Psoas muscle (tissue), 8 donors: ENCODE measurements around the gene CA5A. TPM values are rescaled to one million over a fixed set of nuclear protein-coding genes. Genes with fewer than 3 reads are reported as not detected.

Experiments
- ATAC-seq, 4 donors: fragments of 200-7000 bp; cut with Tn5 transposase; one replicate each; pipeline ENCODE4 v1.9.1; 2020; ENCODE audit warnings: moderate library complexity in 3 of 4, mild to moderate bottlenecking in 2 of 4
- DNase-seq, 2 donors: peaks; one replicate each; pipeline ENCODE4 v3.0.0-alpha.2; 2020
- H3K27ac ChIP-seq: fragments of 200-600 bp; one replicate; pipeline ENCODE4 v1.8.0; 2022
- H3K27me3 ChIP-seq, 3 donors: fragments of 200-600 bp in 1 of 3; one replicate each; pipeline versions ENCODE4 v1.6.1 to v1.8.0; 2013 to 2022; ENCODE audit warnings: low read length in 2 of 3, mild to moderate bottlenecking in 2 of 3, moderate library complexity in 1 of 3; ENCODE audit not compliant: insufficient read depth in 3 of 3
- H3K36me3 ChIP-seq, 2 donors: fragments of 200-600 bp in 1 of 2; one replicate each; pipeline versions ENCODE4 v1.6.1 to v1.8.0; 2013 to 2022; ENCODE audit warnings: low read depth in 1 of 2, mild to moderate bottlenecking in 1 of 2, moderate library complexity in 1 of 2; ENCODE audit not compliant: insufficient read depth in 1 of 2
- H3K4me1 ChIP-seq: fragments of 200-600 bp; one replicate; pipeline ENCODE4 v1.8.0; 2022
- H3K4me3 ChIP-seq: fragments of 200-600 bp; one replicate; pipeline ENCODE4 v1.8.0; 2022; ENCODE audit warnings: mild to moderate bottlenecking
- H3K9me3 ChIP-seq: fragments of 200-600 bp; one replicate; pipeline ENCODE4 v1.8.0; 2022
- CTCF ChIP-seq: fragments of 200-600 bp; IDR thresholded peaks from one replicate; pipeline ENCODE4 v1.8.0; 2022; ENCODE audit warnings: antibody characterized with exemption
- WGBS, 3 donors: extraction: QIAGEN DNeasy Blood & Tissue Kit; methylation state at CpG; one replicate each; pipeline versions ENCODE4 v1.1.6 to v1.1.7; 2013; 5-methylcytosine and 5-hydroxymethylcytosine counted together
- intact Hi-C, 2 donors: fragments of 100-400 bp; cut with DNase I; formaldehyde crosslinking; loops; one replicate each; pipeline versions ENCODE4 v1.11.0 to v1.14.2; 2022
- polyA plus RNA-seq, 3 donors: library from polyadenylated mRNA; stranded (reverse); fragments of 200-250 nt; gene quantifications; one replicate each; pipeline ENCODE4 v1.2.3, GENCODE V29; 2013
- total RNA-seq, 4 donors: library from RNA; stranded (reverse); fragmentation: NEBNext Ultra II Directional in 2 of 4; extraction: Animal tissue kit (Norgen Biotek cat#: 25700) in 2 of 4; gene quantifications; one replicate each; pipeline versions ENCODE4 v1.2.1 to v1.2.4, GENCODE V29; 2021 to 2023
- donor health status: healthy with polysubstance abuse.
- donor health status: DM: no; HTN: no; CAD: no; lungs with moderate emphysema.
- donor health status: Bipolar disorder and iron deficiency.
- donor health status: healthy.
- donor health status: DM: yes; HTN: yes; CAD: no.
- donor health status: DM: no; HTN: no; CAD: no.
- donor health status: DM: no; HTN: no; CAD: no.
- donor health status: DM: yes; HTN: yes; CAD: no.

CA5A gene
- total and polyA plus RNA-seq, 7 donors = 0.12 TPM; not detected in 6

- Histone ChIP-seq H3K9me3 (no peaks in the 10 kb centered on the region), H3K4me1 (peaks cover 10% of the 10 kb centered on the region), H3K36me3 (peaks cover 2 to 32% of the 10 kb centered on the region in 2 donors), H3K4me3 (no peak overlapping the region), H3K27me3 (no peaks in the 10 kb centered on the region), H3K27ac (no peak overlapping the region)
- WGBS, 3 donors = 86 to 94% (median 90%) methylated on average over 5 of the region's 5 CpGs
- ATAC-seq (no peak), DNase-seq (no peak)
- intact Hi-C loops = no loop called here
- TF ChIP-seq CTCF = no peak
These were observed 41.8 kb upstream of the CA5A start for GRCh38 chr16:87978127-87978526.

- intact Hi-C loops = no loop called here
- H3K27me3 ChIP-seq = no peaks in the 10 kb centered on the region
- TF ChIP-seq CTCF = no peak
- H3K9me3 ChIP-seq = peaks cover 13% of the 10 kb centered on the region
- DNase-seq (no peak), ATAC-seq (no peak)
- WGBS, 3 donors = 64 to 78% (median 70%) methylated on average over 3 of the region's 3 CpGs
- peaks cover 0 to 20% of the 10 kb centered on the region in 2 donors for H3K36me3 ChIP-seq
- H3K4me1 ChIP-seq = peaks cover 9% of the 10 kb centered on the region
- no peak overlapping the region for H3K4me3 ChIP-seq
- no peak overlapping the region for H3K27ac ChIP-seq
These were observed 40.3 kb upstream of the CA5A start for GRCh38 chr16:87976665-87977064.

GRCh38 chr16:87974178-87974577 is 37.8 kb upstream of the CA5A start:
- Histone ChIP-seq H3K4me1 (peaks cover 3% of the 10 kb centered on the region), H3K9me3 (peaks cover 21% of the 10 kb centered on the region), H3K27me3 (no peaks in the 10 kb centered on the region), H3K4me3 (no peak overlapping the region), H3K27ac (no peak overlapping the region), H3K36me3 (peaks cover 0 to 11% of the 10 kb centered on the region in 2 donors)
- WGBS, 3 donors = 84 to 88% (median 87%) methylated on average over 9 of the region's 9 CpGs
- DNase-seq = no peak
- intact Hi-C loops = no loop called here
- ATAC-seq = no peak
- no peak for TF ChIP-seq CTCF

GRCh38 chr16:87973717-87974116 is 37.4 kb upstream of the CA5A start:
- ATAC-seq (no peak), DNase-seq (no peak)
- TF ChIP-seq CTCF = no peak
- H3K9me3 ChIP-seq = peaks cover 21% of the 10 kb centered on the region
- intact Hi-C loops = no loop called here
- H3K4me1 ChIP-seq = no peaks in the 10 kb centered on the region
- no peak overlapping the region for H3K4me3 ChIP-seq
- 74 to 77% (median 75%) methylated on average over 3 of the region's 3 CpGs for WGBS, 3 donors
- peaks cover 0 to 10% of the 10 kb centered on the region in 2 donors for H3K36me3 ChIP-seq
- H3K27ac ChIP-seq = no peak overlapping the region
- H3K27me3 ChIP-seq = no peaks in the 10 kb centered on the region

GRCh38 chr16:87971933-87972332 is 35.6 kb upstream of the CA5A start:
- no peak for ATAC-seq
- H3K4me1 ChIP-seq = peaks cover 1% of the 10 kb centered on the region
- no peak overlapping the region for H3K4me3 ChIP-seq
- intact Hi-C loops = no loop called here
- TF ChIP-seq CTCF = no peak
- H3K27ac ChIP-seq = no peak overlapping the region
- no peaks in the 10 kb centered on the region for H3K27me3 ChIP-seq
- DNase-seq = no peak
- H3K36me3 ChIP-seq = no peaks in the 10 kb centered on the region
- H3K9me3 ChIP-seq = peaks cover 21% of the 10 kb centered on the region
- 97 to 100% (median 100%) methylated on average over 2 of the region's 2 CpGs for WGBS, 3 donors
